Mesenchymal stem cell (in vitro differentiated cells and primary cell): Measurements from ENCODE around the gene HIVEP1.

ENCODE experiments used
- DNase-seq: peaks from one replicate; pipeline ENCODE4 v3.0.0-alpha.2; 2013
- H2AFZ ChIP-seq: one replicate; pipeline ENCODE4 v1.6.1; 2013; ENCODE audit warnings: low read depth, mild to moderate bottlenecking, control low read depth, inconsistent platforms, low read length, moderate library complexity
- H2AK5ac ChIP-seq: 2 replicates; pipeline ENCODE4 v1.6.1; 2013; ENCODE audit warnings: low read length, moderate library complexity, mild to moderate bottlenecking, inconsistent platforms; ENCODE audit not compliant: severe bottlenecking
- H2BK120ac ChIP-seq: one replicate; pipeline ENCODE4 v1.6.1; 2013; ENCODE audit warnings: low read depth, mild to moderate bottlenecking, inconsistent platforms, low read length, moderate library complexity
- H2BK12ac ChIP-seq, 2 experiments: one replicate each; pipeline ENCODE4 v1.6.1; 2013; ENCODE audit warnings: inconsistent platforms in 2 of 2, low read length in 2 of 2, mild to moderate bottlenecking in 2 of 2, moderate library complexity in 2 of 2, control low read depth in 1 of 2
- H2BK15ac ChIP-seq: one replicate; pipeline ENCODE4 v1.6.1; 2013; ENCODE audit warnings: mild to moderate bottlenecking, low read depth, inconsistent platforms; ENCODE audit not compliant: poor library complexity, severe bottlenecking
- H2BK5ac ChIP-seq: 2 replicates; pipeline ENCODE4 v1.6.1; 2013; ENCODE audit warnings: low read depth, mild to moderate bottlenecking, low read length, control low read depth, inconsistent platforms; ENCODE audit not compliant: poor library complexity, severe bottlenecking
- H3K14ac ChIP-seq, 2 experiments: one replicate each; pipeline ENCODE4 v1.6.1; 2013; ENCODE audit warnings: inconsistent platforms in 2 of 2, low read length in 2 of 2, control low read depth in 1 of 2, mild to moderate bottlenecking in 1 of 2, moderate library complexity in 1 of 2
- H3K18ac ChIP-seq, 2 experiments: one replicate each; pipeline ENCODE4 v1.6.1; 2013; ENCODE audit warnings: inconsistent platforms in 2 of 2, low read length in 2 of 2, control low read depth in 1 of 2, low read depth in 1 of 2, mild to moderate bottlenecking in 1 of 2
- H3K23ac ChIP-seq, 2 experiments: one replicate each; pipeline ENCODE4 v1.6.1; 2013; ENCODE audit warnings: inconsistent platforms in 2 of 2, low read length in 2 of 2, mild to moderate bottlenecking in 2 of 2, moderate library complexity in 2 of 2, control low read depth in 1 of 2
- H3K27ac ChIP-seq: 2 replicates; pipeline ENCODE4 v1.5.1; 2013; ENCODE audit warnings: mild to moderate bottlenecking, moderate library complexity, low read length, control low read depth, inconsistent platforms; ENCODE audit not compliant: poor library complexity, severe bottlenecking
- H3K27me3 ChIP-seq, 2 experiments: 2 replicates each; pipeline versions ENCODE4 v1.6.1 to v1.7.0; 2013; ENCODE audit warnings: low read length in 2 of 2, mild to moderate bottlenecking in 2 of 2, moderate library complexity in 2 of 2, control low read depth in 1 of 2, inconsistent platforms in 1 of 2; ENCODE audit not compliant: control insufficient read depth in 1 of 2, insufficient read depth in 1 of 2
- H3K36me3 ChIP-seq, 2 experiments: 2 replicates each; pipeline versions ENCODE4 v1.6.1 to v1.7.0; 2013; ENCODE audit warnings: low read length in 2 of 2, control low read depth in 1 of 2, inconsistent platforms in 1 of 2, low read depth in 1 of 2, mild to moderate bottlenecking in 1 of 2; ENCODE audit not compliant: insufficient read depth in 2 of 2, control insufficient read depth in 1 of 2
- H3K4ac ChIP-seq, 2 experiments: one replicate each; pipeline ENCODE4 v1.6.1; 2013; ENCODE audit warnings: inconsistent platforms in 2 of 2, low read length in 2 of 2, mild to moderate bottlenecking in 2 of 2, moderate library complexity in 2 of 2, control low read depth in 1 of 2, low read depth in 1 of 2
- H3K4me1 ChIP-seq: 2 replicates; pipeline ENCODE4 v1.6.1; 2013; ENCODE audit warnings: low read depth, low read length, control low read depth; ENCODE audit not compliant: control insufficient read depth, insufficient read depth
- H3K4me2 ChIP-seq: 2 replicates; pipeline ENCODE4 v1.6.1; 2013; ENCODE audit warnings: low read length, mild to moderate bottlenecking, inconsistent platforms; ENCODE audit not compliant: poor library complexity, severe bottlenecking
- H3K4me3 ChIP-seq, 2 experiments: 2 replicates each; pipeline versions ENCODE4 v1.5.1 to v1.7.0; 2013; ENCODE audit warnings: low read length in 2 of 2, mild to moderate bottlenecking in 2 of 2, control low read depth in 1 of 2, low read depth in 1 of 2; ENCODE audit not compliant: insufficient read depth in 1 of 2
- H3K79me1 ChIP-seq: replicated peaks from 2 replicates; pipeline ENCODE4 v1.6.1; 2013; ENCODE audit warnings: mild to moderate bottlenecking, control low read depth, low read length, inconsistent platforms; ENCODE audit not compliant: poor library complexity, severe bottlenecking
- H3K9ac ChIP-seq: 2 replicates; pipeline ENCODE4 v1.7.0; 2013; ENCODE audit warnings: mild to moderate bottlenecking, low read length, moderate library complexity
- H3K9me3 ChIP-seq: 2 replicates; pipeline ENCODE4 v1.7.0; 2013; ENCODE audit warnings: mild to moderate bottlenecking, low read length; ENCODE audit not compliant: control insufficient read depth
- H4K8ac ChIP-seq: one replicate; pipeline ENCODE4 v1.6.1; 2013; ENCODE audit warnings: inconsistent platforms, mild to moderate bottlenecking, low read length, moderate library complexity
- H4K91ac ChIP-seq: one replicate; pipeline ENCODE4 v1.6.1; 2013; ENCODE audit warnings: mild to moderate bottlenecking, low read length, inconsistent platforms
- WGBS: methylation state at CpG from one replicate; pipeline ENCODE4 v1.1.7; 2013; ENCODE audit warnings: mixed read lengths; 5-methylcytosine and 5-hydroxymethylcytosine counted together

The HIVEP1 gene

GRCh38 chr6:12158686-12159415 is 146.7 kb downstream of the HIVEP1 start:
- H3K36me3 ChIP-seq: peaks cover 26 to 33% of the 10 kb centered on the region in 2 experiments
- no peak overlapping the region for H3K9ac ChIP-seq
- H3K4me1 ChIP-seq: peaks cover 8% of the 10 kb centered on the region
- H3K23ac ChIP-seq: no peak overlapping the region
- H2BK15ac ChIP-seq: no peak overlapping the region
- H3K4me2 ChIP-seq: no peak overlapping the region
- no peak overlapping the region for H4K91ac ChIP-seq
- H3K79me1 ChIP-seq: peaks cover 29% of the 10 kb centered on the region
- H3K4ac ChIP-seq: no peak overlapping the region
- no peaks in the 10 kb centered on the region for H3K9me3 ChIP-seq
- no peak overlapping the region for H2BK5ac ChIP-seq
- no peak overlapping the region for H3K14ac ChIP-seq
- H3K18ac ChIP-seq: no peak overlapping the region
- no peak overlapping the region for H2BK12ac ChIP-seq
- no peak overlapping the region for H4K8ac ChIP-seq
- H3K27ac ChIP-seq: no peak overlapping the region
- no peak overlapping the region for H2AFZ ChIP-seq
- H2AK5ac ChIP-seq: no peak overlapping the region
- WGBS: 95% methylated on average over 16 of the region's 16 CpGs
- H3K4me3 ChIP-seq: no peak overlapping the region
- no peak overlapping the region for H2BK120ac ChIP-seq
- no peak for DNase-seq
- H3K27me3 ChIP-seq: no peaks in the 10 kb centered on the region

GRCh38 chr6:12160326-12160725 is 148.2 kb downstream of the HIVEP1 start:
- Histone ChIP-seq H4K8ac (no peak overlapping the region), H2BK120ac (no peak overlapping the region), H3K4me1 (peaks cover 8% of the 10 kb centered on the region), H3K4me3 (no peak overlapping the region), H3K9ac (peak overlapping the region; percentile 8), H3K79me1 (peaks cover 32% of the 10 kb centered on the region), H3K27me3 (no peaks in the 10 kb centered on the region), H4K91ac (no peak overlapping the region), H3K18ac (no peak overlapping the region), H3K27ac (peak overlapping the region; percentile 46), H2BK5ac (no peak overlapping the region), H2BK15ac (no peak overlapping the region), H3K14ac (no peak overlapping the region), H2AFZ (no peak overlapping the region), H3K36me3 (peaks cover 31 to 37% of the 10 kb centered on the region in 2 experiments), H3K23ac (no peak overlapping the region), H2AK5ac (no peak overlapping the region), H2BK12ac (no peak overlapping the region), H3K4me2 (no peak overlapping the region), H3K9me3 (no peaks in the 10 kb centered on the region), H3K4ac (no peak overlapping the region)
- DNase-seq: peak; percentile 63
- 61% methylated on average over 4 of the region's 4 CpGs for WGBS

- H3K4ac ChIP-seq: no peak overlapping the region
- peaks cover 32% of the 10 kb centered on the region for H3K79me1 ChIP-seq
- H2AK5ac ChIP-seq: peak overlapping the region; percentile 13
- no peak overlapping the region for H2BK12ac ChIP-seq
- no peak overlapping the region for H3K27ac ChIP-seq
- no peak overlapping the region for H3K18ac ChIP-seq
- no peak overlapping the region for H2BK120ac ChIP-seq
- no peak overlapping the region for H2BK5ac ChIP-seq
- H3K4me2 ChIP-seq: no peak overlapping the region
- no peak overlapping the region for H3K4me3 ChIP-seq
- H3K14ac ChIP-seq: no peak overlapping the region
- H4K91ac ChIP-seq: no peak overlapping the region
- H3K27me3 ChIP-seq: no peaks in the 10 kb centered on the region
- no peak overlapping the region for H4K8ac ChIP-seq
- H3K36me3 ChIP-seq: peaks cover 31 to 41% of the 10 kb centered on the region in 2 experiments
- no peak for DNase-seq
- no peaks in the 10 kb centered on the region for H3K9me3 ChIP-seq
- WGBS: 100% methylated on average over 5 of the region's 5 CpGs
- H3K4me1 ChIP-seq: peaks cover 8% of the 10 kb centered on the region
- no peak overlapping the region for H3K23ac ChIP-seq
- H2BK15ac ChIP-seq: no peak overlapping the region
- H3K9ac ChIP-seq: no peak overlapping the region
- no peak overlapping the region for H2AFZ ChIP-seq
Observed at GRCh38 chr6:12162213-12162612, 150.1 kb downstream of the HIVEP1 start.

- Histone ChIP-seq H3K36me3 (peaks cover 31 to 41% of the 10 kb centered on the region in 2 experiments), H2BK15ac (no peak overlapping the region), H3K27me3 (no peaks in the 10 kb centered on the region), H3K27ac (no peak overlapping the region), H3K9ac (no peak overlapping the region), H2AFZ (no peak overlapping the region), H3K18ac (no peak overlapping the region), H3K14ac (no peak overlapping the region), H2BK5ac (no peak overlapping the region), H4K8ac (no peak overlapping the region), H2AK5ac (no peak overlapping the region), H3K9me3 (no peaks in the 10 kb centered on the region), H3K4me1 (peaks cover 8% of the 10 kb centered on the region), H2BK12ac (no peak overlapping the region), H3K23ac (no peak overlapping the region), H3K4me3 (no peak overlapping the region), H2BK120ac (no peak overlapping the region), H3K4ac (no peak overlapping the region), H3K79me1 (peaks cover 31% of the 10 kb centered on the region), H3K4me2 (no peak overlapping the region), H4K91ac (no peak overlapping the region)
- 79% methylated on average over 3 of the region's 3 CpGs for WGBS
- no peak for DNase-seq
Observed at GRCh38 chr6:12163149-12163548, 151.0 kb downstream of the HIVEP1 start.
